NAMALWA (cell line): Measurements from ENCODE around the gene CAV3.
"Not testable (repeated sequence)": the region's sequence is repeated elsewhere in the genome, so short reads cannot be mapped to it uniquely, and the experiment has no call there.

Source experiments
- DNase-seq: peaks from one replicate; pipeline ENCODE4 v3.0.0-alpha.2; 2015; ENCODE audit warnings: low spot score

The CAV3 gene

GRCh38 chr3:8733332-8734094 lies at the start of gene CAV3:
TSS of gene CAV3 (plus strand) at chr3:8733802. CDS start at chr3:8733877, 75 bp downstream.
- no peak for DNase-seq

GRCh38 chr3:8684992-8685391 lies 48.6 kb upstream of the CAV3 start:
- DNase-seq, result not testable (repeated sequence)

GRCh38 chr3:8691295-8691694 lies 42.3 kb upstream of the CAV3 start:
- DNase-seq, result not testable (repeated sequence)

GRCh38 chr3:8702560-8702959 lies 31.0 kb upstream of the CAV3 start:
- peak; percentile 37 for DNase-seq

- DNase-seq, result no peak
Measured at GRCh38 chr3:8705575-8705974, 28.0 kb upstream of the CAV3 start.

- no peak for DNase-seq
Measured at GRCh38 chr3:8709287-8709686, 24.3 kb upstream of the CAV3 start.

- DNase-seq, result no peak
Measured at GRCh38 chr3:8709801-8710507, 23.6 kb upstream of the CAV3 start.

GRCh38 chr3:8712045-8712907 lies 21.3 kb upstream of the CAV3 start:
- DNase-seq, result peak; percentile 68

- peak; percentile 65 for DNase-seq
Measured at GRCh38 chr3:8712908-8713255, 20.7 kb upstream of the CAV3 start.

- peak; percentile 54 for DNase-seq
Measured at GRCh38 chr3:8713901-8714759, 19.5 kb upstream of the CAV3 start.

- not testable (repeated sequence) for DNase-seq
Measured at GRCh38 chr3:8715757-8716156, 17.8 kb upstream of the CAV3 start.

GRCh38 chr3:8722808-8723207 lies 10.8 kb upstream of the CAV3 start:
- no peak for DNase-seq

GRCh38 chr3:8723612-8724011 lies 10.0 kb upstream of the CAV3 start:
- no peak for DNase-seq

- DNase-seq, result no peak
Measured at GRCh38 chr3:8724108-8724752, 9.4 kb upstream of the CAV3 start.

- DNase-seq, result no peak
Measured at GRCh38 chr3:8727605-8728512, 5.7 kb upstream of the CAV3 start.

GRCh38 chr3:8729479-8729878 lies 4.1 kb upstream of the CAV3 start:
- DNase-seq, result no peak

GRCh38 chr3:8730656-8731055 lies 2.9 kb upstream of the CAV3 start:
- no peak for DNase-seq

GRCh38 chr3:8732413-8732812 lies 1.2 kb upstream of the CAV3 start:
- no peak for DNase-seq

GRCh38 chr3:8734137-8734878 lies 706 bp downstream of the CAV3 start:
- DNase-seq, result no peak
